ENCODE measurements around the gene KRTAP5-5.
A peak's percentile ranks its signal among the peaks of the same experiment; 100 is the strongest.
"Not testable (repeated sequence)": the region's sequence is repeated elsewhere in the genome, so short reads cannot be mapped to it uniquely, and the experiment has no call there.

KRTAP5-5 gene

DNA sequence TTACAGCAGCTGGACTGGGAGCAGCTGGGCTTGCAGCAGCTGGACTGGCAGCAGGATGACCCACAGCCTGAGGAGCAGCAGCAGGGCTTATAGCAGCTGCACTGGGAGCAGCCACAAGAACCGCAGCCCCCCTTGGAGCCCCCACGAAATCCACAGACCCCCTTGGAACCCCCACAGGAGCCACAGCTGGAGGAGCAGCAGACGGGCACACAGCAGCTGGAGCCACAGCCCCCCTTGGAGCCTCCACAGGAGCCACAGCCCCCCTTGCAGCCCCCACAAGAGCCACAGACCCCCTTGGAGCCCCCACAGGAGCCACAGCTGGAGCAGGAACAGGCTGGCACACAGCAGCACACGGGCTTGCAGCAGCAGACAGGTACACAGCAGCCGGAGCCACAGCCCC, 21.7 kb upstream of the KRTAP5-5 start:
- not testable (repeated sequence) for DNase-seq

DNA sequence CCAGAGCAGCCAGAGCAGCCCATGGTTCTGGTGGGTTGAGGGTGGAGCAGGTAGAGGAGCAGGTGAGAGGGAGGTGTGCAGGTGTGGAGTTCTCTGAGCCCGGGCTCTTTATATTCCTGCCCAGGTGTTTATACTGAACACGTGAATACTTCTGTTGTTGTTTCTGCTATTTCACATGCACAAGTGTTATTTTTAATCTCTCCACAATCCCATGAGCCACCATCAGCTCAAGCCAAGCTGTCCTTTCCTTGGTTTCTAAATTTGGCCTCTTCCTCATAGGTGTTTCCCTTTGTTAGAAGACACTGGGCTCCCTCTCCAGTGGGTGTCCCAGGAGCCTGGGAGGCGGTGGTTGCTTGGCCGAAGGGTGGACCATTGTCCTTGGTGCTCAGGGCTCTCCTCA, 21.2 kb upstream of the KRTAP5-5 start, which contains the start of gene KRTAP5-3:
TSS of gene KRTAP5-3 (minus strand) at position 101 of the 400 bp plus-strand sequence. CDS start at position 23, 78 bp downstream.
- DNase-seq, result no peak

DNA sequence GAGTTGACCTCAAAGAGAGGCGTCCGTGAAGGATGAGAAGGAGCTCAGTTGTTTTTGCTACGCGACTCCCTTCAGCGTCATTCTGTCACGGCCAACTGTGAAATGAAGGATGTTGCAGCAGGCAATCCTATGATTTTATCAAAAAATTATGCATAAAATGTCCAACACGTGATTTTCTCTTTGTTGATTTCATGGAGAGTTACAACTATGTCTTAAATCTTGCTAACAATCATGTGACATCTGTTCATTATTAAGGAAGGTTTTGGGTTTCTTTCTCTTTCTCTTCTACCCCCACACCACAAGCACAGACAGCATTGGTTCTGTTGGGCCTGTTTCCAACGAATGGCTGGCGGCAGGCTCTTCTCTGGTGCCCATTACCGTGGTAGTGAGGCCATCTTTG, 11.3 kb upstream of the KRTAP5-5 start:
- DNase-seq, result no peak

DNA sequence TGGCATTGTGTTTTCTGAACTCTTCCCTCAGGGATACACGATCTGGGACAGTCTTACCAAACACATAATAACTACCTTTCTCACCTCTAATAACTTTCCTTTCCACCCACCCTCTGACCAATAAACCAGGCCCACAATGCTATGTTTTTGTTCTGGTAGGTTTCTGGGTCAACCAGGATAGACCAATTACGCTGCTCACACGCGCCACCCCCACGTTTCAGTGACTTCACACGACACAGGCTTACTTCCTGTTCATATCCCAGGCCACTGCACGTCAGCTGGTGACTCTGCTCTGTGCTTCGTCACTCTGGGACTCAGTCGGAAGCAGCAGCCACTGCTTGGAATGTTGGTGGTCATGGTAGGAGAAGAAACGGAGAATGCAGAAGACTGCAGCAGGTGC, 10.1 kb upstream of the KRTAP5-5 start:
- DNase-seq, result no peak

DNA sequence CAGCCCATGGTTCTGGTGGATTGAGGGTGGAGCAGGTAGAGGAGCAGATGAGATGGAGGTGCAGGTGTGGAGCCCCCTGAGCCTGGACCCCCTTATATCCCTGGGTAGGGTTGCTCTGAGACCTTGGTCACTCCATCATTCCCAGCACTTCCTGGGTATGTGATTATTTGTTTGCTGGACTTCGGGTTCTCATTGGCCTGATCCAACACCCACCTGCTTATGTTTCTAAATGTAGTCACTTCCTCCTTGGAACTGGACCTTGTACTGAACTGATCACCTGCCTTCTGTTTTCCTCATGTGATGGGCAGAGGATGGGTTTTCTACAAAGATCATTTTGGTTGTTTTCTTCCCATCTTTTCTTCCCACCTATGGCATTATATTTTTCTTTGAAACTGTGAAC, 7.5 kb upstream of the KRTAP5-5 start, which contains the start of gene KRTAP5-4:
TSS of gene KRTAP5-4 (minus strand) at position 53 of the 400 bp plus-strand sequence. CDS start at position 8, 45 bp downstream.
- no peak for DNase-seq

DNA sequence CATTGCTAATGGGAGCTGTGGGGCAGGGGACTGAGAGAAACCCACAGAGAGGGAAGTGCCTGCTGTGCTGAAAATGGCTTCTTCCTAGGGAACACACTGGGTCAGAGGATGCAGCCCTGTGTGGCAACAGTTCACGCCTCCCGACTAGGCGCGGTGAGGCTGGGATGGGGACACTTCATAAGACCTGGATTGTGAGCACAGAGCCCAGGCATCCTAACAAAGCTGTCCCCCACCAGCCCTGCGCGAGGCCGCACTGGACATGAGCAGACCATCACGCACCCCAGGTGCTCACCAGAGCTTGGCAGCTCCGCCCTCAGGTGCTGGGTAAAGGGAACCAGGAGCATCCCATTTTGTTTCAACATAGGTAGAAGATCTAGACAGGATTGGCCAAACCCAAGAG, 5.9 kb upstream of the KRTAP5-5 start:
- no peak for DNase-seq

DNA sequence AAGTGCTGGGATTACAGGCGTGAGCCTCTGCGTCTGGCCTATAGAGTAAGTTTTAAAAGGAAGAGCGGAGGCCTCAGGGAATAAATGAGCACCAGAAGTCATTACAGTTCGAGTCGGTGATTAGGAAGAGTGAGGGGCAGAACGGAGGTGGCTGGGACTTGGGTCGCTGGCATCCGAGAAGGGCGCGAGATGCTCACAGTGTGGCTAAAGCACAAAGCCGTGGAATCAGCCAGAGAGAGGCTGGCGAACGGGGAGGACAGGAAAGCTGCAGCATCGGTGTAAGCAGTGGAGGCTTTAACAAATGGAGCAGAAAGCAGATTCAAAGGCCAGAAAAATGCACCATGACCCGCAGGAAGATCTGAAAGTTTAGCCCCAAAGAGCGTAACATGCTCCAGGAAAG, 5.0 kb upstream of the KRTAP5-5 start:
- DNase-seq, result no peak

DNA sequence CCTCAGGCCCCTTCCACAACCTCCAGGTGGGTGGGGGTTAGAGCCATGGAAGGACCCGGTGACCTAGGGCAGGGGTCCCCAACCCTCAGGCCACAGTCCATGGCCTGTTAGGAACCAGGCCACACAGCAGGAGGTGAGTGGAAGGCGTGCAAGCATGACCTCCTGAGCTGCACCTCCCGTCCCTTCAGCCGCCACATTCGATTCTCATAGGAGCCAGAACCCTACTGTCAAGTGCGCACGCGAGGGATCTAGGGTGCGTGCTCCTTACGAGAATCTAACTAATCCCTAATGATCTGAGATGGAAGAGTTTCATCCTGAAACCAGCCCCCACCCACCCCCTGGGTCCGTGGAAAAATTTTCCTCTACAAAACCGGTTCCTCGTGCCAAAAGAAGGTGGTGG, 4.0 kb upstream of the KRTAP5-5 start:
- no peak for DNase-seq

DNA sequence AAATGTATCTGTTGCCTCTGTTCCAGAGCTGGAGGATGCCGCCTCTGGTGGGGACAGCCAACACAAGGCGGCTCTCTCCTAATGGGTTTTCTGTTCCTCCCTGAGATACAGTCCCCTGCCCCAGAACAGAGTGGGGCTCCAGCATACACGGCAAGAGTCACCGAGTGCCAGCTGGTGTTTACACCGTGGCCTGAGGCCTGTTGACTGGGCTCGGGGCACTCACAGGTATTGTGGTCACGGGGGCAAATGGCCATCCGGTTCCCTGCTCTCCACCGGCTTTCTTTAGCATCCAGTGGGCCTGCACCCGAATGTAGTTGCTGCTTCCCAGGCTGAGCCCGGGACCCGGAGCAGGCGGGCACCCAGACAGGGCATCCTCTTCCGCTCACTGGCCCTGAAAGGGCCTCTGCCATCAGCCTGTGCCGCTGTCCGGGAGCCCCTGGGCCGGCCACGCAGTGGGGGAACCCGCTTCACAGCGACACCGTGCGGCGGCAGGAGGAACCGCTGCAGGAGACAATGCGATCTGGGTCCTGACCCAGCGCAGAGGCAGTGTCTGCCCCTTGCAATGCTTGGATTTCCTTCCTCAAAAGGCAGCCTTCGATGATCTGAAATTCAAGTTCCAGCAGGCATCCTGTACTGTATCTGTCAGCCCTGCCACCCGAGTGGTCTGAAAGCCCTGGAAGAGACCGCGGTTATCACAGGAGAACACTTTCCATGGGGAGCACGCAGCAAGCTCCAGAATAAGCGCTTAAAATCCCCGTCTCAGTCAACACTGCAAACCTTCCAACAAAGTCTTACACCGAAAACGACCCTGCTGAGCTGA, 859 bp upstream of the KRTAP5-5 start:
- DNase-seq, result peak; percentile 61

DNA sequence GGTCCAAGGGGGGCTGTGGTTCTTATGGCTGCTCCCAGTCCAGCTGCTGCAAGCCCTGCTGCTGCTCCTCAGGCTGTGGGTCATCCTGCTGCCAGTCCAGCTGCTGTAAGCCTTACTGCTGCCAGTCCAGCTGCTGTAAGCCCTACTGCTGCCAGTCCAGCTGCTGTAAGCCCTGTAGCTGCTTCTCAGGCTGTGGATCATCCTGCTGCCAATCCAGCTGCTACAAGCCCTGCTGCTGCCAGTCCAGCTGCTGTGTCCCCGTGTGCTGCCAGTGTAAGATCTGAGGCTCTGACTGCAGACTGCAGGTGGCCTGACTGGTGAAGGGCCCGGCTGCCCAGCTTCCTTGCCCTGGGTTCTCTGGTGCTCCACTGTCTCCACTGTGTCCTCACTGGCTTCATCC, 696 bp downstream of the KRTAP5-5 start:
- DNase-seq, result no peak

DNA sequence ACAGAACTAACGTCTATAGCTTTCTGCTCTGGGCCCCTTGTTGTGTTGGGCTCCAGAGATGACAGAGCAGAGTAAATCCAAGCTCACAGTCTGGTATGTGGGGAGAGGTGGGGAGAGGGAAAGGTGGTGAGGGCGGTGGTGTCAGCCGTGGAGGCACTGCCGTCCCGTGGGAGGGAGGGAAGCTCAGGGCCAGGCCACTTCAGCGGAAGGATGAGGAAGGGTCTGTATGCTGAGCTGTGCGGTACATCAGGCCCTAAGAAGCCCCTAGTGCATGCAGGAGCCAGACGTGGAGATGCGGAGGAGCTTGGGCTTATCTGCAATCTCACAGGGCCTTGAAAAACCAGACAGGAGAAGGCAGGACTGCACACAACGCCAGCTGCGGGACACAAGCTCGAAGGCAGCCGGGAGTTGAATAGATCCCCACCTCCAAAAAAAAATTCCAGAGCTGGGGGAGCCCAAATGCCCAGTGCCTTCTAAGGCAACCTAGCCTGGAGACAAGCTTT, 1.5 kb downstream of the KRTAP5-5 start:
- no peak for DNase-seq

DNA sequence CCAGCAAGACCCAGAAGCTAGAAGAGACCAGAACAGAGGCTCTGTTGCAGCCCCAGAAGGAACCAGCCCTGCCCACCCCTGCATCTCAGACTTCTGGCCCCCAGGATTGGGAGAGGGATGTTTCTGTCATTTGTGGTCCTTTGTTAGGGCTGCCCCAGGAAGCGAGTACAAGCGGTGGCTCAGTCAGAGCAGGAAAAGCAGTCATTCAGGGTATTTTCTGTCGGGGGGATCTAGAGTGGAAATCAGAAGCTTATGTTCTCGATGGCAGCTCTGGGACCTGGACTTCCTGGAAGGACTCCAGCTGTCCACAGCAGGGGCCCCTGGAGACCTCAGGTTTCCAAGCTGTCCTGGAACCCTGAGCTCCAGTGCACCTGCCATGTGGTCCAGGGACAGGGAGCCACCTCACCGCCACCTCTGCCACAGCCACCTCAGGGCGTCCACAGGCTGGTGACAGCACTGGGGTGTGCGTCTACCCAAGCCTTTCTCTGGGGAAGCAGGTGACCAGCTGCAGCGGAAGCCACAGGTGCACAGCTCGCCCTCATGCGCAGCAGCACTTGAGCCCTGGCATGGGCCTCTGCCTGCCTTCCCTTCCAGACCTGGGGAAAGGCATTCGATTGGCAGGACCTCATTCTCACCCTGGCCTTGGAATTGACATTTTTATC, 2.6 kb downstream of the KRTAP5-5 start:
- no peak for DNase-seq

DNA sequence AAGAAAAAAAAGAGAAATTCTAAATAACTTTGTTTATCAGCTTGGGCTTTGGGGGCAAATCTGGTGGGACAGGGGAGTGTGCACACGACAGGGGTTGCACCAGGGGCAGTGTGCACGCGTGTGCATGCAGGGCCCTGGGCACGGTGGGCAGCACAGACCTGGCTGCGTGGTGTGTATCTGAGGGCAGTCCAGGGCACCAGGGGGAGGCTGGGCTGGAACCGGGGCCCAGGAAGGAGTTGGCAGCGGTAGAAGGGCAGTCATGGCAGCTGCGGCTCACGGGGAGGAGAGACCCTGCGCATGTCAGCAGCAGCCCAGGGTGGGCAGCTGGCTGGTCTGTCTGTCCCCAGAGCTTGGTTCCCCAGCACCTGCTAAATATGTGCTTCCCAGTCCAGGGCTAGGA, 4.3 kb downstream of the KRTAP5-5 start:
- DNase-seq, result no peak

DNA sequence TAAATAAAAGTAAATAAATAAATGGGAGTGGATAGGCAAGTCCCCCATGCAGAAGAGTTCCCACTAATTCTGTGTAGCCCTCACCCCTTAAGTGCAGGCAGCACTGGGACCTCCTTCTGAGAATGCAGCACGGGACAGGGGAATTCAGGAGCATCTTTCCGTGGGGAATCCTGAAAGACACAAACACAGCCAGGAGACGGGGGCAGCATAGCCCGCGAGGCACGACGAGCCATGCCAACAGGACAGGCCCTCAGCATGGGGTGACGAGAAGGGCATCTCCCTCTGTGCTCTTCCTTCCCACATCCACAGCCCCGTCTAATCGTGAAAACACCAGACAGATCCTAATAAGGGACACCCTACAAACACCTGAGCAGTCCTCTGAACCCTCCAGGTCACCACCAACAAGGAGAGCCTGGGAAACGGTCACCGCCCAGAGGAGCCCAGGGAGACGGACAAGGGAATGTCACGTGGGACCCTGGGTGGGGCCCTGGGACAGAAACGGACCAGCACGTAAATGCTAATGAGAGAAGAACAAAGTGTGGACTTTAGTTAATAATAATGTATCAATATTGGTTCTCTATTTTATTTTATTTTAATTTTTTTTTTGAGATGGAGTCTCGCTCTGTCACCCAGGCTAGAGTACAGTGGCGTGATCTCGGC, 6.8 kb downstream of the KRTAP5-5 start:
- DNase-seq, result no peak

DNA sequence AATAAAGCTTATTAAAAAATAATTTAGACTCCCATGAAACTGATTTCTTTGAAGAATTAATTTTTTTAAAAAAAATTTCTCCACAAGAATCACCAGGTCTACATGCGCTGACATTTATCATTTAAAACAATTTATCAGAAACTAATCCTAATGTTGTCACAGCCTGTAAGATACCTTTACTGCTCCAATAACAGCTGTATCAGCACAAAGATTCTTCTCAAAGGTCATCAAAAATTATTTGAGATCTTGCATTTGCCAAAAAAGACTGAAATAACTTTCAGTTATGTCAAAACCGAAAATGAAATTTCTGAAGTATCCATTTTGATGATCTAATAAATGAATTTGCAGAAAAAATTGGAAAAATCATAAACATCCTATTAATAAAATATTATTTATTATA, 8.1 kb downstream of the KRTAP5-5 start:
- DNase-seq, result no peak

DNA sequence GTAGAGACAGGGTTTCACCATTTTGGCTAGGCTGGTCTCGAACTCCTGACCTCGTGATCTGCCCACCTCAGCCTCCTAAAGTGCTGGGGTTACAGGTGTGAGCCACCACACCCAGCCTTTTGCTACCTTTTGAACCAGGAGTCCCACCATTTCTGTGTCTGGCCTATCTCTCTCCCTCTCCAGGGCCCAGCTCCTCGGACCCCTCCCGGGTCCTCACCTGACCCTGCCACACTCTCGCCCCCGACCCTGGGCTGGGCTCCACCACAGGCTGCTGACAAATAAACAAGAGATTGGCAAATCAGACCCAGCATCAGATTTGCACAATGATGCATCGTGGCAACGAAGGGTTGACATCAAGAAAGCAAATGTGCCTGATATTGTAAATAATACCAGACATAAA, 8.8 kb downstream of the KRTAP5-5 start:
- no peak for DNase-seq

DNA sequence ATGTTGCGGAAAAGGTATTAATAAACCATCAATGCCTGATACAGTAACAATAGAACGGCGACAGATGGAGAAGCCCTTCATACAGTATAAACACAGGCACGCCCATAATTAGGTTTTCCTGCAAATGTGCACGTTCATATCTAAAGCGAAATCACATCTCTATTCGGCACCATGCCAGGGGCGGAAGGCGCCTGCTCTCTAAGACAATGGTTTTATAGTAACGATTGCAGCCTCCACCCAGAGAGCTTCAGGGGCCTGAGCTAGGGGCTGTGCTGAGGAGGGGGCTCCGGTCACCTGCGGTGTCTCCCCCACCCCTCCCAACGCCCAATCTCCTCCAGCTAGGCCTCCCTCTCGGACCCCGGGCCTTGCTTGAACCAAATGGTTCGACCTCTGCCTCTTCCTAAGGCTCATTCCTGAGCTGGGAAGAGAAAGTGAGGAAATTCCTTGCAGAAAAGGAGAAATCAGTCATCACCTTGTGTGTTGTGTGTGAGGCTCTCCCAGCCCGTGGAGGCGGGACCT, 9.6 kb downstream of the KRTAP5-5 start:
- no peak for DNase-seq

DNA sequence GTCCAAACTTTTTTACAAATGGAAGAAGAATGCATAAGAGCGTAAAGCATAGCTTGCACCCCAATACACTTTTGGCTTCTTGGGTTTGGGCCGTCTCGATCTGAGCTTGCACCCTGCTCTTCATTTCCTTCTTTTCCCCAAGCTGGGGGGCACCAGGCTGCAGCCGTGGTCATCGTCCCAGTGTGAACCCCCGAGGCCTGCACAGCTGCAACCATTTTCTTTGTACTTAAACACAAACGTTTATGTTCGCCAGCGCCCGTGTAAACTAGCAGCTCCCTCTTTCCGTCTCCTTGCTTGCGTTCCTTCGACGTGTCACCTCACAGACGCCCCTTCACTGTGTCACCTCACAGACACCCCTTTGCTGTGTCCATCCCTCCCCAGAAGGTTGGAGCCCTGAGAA, 10.1 kb downstream of the KRTAP5-5 start:
- DNase-seq, result no peak

DNA sequence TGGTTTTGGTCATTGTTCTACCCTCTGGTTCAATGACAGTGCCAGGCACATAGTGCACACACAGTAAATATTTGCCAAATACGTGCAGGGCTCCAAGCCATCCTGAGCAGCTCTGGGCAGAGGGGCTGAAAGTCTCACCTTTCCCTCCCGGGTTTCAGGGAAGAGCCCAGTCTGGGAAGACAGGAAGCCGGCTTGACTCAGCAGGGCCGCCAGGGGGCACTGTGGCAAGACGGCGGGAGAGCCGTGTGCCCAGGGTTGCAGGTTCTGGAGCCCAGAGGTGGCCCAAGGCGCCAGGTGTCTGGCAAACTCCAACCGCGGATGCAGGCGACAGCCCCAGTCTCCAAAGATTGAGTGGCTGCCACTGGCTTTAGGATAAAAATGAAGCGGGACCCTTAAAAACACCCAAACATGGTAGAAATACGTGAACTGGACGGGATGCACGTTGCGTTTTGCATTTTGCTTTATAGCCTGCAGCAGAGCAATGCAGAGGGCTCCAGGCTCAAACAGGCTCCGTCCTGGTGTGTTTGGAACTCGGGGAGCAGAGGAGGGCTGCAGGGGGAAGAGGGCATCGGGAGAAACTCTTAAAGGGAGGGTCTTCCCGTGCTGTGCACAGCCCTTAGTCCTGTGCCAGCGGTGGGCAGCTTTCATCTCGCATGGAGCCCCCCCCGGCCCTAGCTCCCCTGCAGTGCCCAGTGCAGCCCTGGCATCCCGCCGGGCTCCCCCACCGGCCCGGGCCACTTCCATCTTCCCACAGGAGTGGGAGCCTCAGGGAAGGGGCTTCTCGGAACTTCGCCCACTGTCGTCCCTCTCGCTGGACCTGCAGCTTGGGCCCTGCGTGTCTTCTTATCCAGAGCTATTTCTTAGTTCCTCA, 10.7 kb downstream of the KRTAP5-5 start:
- DNase-seq, result no peak

DNA sequence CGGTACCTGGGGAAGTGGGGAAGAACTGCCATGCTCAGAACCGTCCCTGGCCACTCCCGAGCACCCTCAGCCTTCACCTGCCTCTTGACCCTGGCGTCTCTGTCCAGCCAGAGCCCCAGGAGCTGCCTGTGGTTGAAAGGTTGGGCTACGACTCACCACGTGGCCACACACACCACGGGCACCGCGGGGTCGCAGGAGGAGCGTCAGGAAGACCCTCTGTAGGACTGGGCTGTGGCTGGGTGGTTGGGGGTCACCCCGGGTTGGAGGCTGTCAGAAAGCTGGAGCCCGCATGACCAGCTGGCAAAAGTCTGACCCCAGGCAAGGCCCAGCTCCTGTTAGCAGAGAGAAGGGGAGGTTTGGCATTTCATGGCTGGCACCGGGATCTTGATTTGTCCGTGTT, 11.5 kb downstream of the KRTAP5-5 start:
- DNase-seq, result no peak

DNA sequence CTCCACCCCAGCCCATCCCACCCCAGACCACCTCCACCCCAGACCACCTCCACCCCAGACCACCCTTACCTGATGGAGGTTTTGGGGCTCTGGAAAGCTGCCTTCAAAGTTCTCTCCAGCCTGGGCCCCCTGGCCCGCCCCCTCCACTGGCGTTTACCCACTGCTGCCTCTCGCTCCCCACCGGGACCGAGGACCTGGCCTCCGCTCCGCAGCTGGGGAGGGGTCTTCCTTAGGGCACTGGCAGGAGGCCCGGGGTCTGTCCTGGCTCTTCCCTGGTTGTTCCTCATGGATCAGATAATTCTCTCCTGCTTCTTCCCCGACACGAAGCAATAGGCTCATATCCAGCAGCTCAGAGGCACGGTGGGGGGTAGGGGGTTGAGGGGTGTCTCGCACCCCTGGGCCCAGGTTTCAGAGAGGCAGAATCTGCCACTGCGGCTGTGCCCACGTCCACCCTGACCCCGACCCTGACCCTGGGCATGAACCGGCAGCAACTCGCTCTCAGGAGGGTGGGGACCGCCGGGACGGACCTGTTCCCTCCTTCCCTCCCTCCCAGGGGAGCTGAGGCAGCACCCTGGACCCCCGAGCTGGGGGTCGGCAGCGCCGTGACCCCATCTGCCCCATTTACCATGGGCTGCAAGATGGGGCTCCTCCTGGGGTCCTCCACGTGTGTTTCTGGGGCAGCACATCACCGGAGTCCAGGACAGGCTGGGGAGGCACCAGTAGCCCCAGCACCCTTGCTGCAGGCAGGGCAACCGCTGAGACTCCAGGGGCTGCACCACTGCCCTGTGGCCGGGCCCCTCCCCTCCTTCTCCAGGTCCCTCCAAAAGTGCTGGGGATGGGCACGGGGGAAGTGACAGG, 12.9 kb downstream of the KRTAP5-5 start:
- DNase-seq, result no peak
